CD1c-positive myeloid dendritic cell (primary cell): Measurements from ENCODE around the gene ASPDH.

ENCODE experiments used
- DNase-seq: peaks from one replicate; pipeline ENCODE4 v3.0.0-alpha.2; 2016; ENCODE audit errors: extremely low spot score

The ASPDH gene

GRCh38 chr19:50496189-50497021, 17.3 kb downstream of the ASPDH start:
- DNase-seq: no peak

GRCh38 chr19:50495020-50495531, 18.6 kb downstream of the ASPDH start:
- no peak for DNase-seq

- DNase-seq: no peak
These were observed 19.3 kb downstream of the ASPDH start for GRCh38 chr19:50494186-50495019.

- DNase-seq: no peak
These were observed 20.5 kb downstream of the ASPDH start for GRCh38 chr19:50493171-50493570.

GRCh38 chr19:50492303-50493052, 21.2 kb downstream of the ASPDH start:
- no peak for DNase-seq

- no peak for DNase-seq
These were observed 22.7 kb downstream of the ASPDH start for GRCh38 chr19:50490991-50491472.

- no peak for DNase-seq
These were observed 23.3 kb downstream of the ASPDH start for GRCh38 chr19:50490411-50490811.

GRCh38 chr19:50489461-50490011, 24.2 kb downstream of the ASPDH start:
- DNase-seq: no peak

GRCh38 chr19:50488389-50489194, 25.1 kb downstream of the ASPDH start:
- DNase-seq: peak; percentile 20

GRCh38 chr19:50486823-50487515, 26.7 kb downstream of the ASPDH start:
- peak; percentile 58 for DNase-seq

- no peak for DNase-seq
These were observed 28.3 kb downstream of the ASPDH start for GRCh38 chr19:50485284-50485955.

- DNase-seq: no peak
These were observed 30.8 kb downstream of the ASPDH start for GRCh38 chr19:50482916-50483315.

GRCh38 chr19:50482271-50482855, 31.4 kb downstream of the ASPDH start:
- DNase-seq: no peak

GRCh38 chr19:50481351-50482149, 32.2 kb downstream of the ASPDH start:
- no peak for DNase-seq

- DNase-seq: no peak
These were observed 33.2 kb downstream of the ASPDH start for GRCh38 chr19:50480281-50481111.

- no peak for DNase-seq
These were observed 33.9 kb downstream of the ASPDH start for GRCh38 chr19:50479761-50480251.
